CD8-positive, alpha-beta memory T cell (primary cell): Measurements from ENCODE around the gene ABCA4. TPM values are rescaled to one million over a fixed set of nuclear protein-coding genes. Genes with fewer than 3 reads are reported as not detected.
A peak's percentile ranks its signal among the peaks of the same experiment; 100 is the strongest.
"Not testable (repeated sequence)": the region's sequence is repeated elsewhere in the genome, so short reads cannot be mapped to it uniquely, and the experiment has no call there.

Source experiments
- CTCF ChIA-PET: fragments of 350-600 bp; sonication (Branson Sonifier 250); formaldehyde crosslinking; loops from one replicate; lab custom pipeline; 2021; ENCODE audit warnings: antibody characterized with exemption; lab: Charles Lee
- POLR2A ChIA-PET: fragments of 350-600 bp; sonication (Branson Sonifier 250); formaldehyde crosslinking; loops from one replicate; lab custom pipeline; 2021; ENCODE audit warnings: antibody characterized with exemption; lab: Charles Lee
- DNase-seq, 5 donors: peaks; one replicate each; pipeline versions ENCODE4 v3.0.0 to v3.0.0-alpha.2; 2020 to 2022; ENCODE audit warnings: mixed read lengths in 1 of 5
- H3K27ac ChIP-seq: one replicate; pipeline ENCODE4 v1.7.0; 2013; ENCODE audit warnings: low read depth, mild to moderate bottlenecking, low read length, moderate library complexity
- H3K27me3 ChIP-seq: 2 replicates; pipeline ENCODE4 v1.7.0; 2013; ENCODE audit warnings: low read length, mild to moderate bottlenecking; ENCODE audit not compliant: insufficient read depth, poor library complexity, severe bottlenecking
- H3K36me3 ChIP-seq: 2 replicates; pipeline ENCODE4 v1.7.0; 2013; ENCODE audit warnings: mild to moderate bottlenecking, low read length, moderate library complexity; ENCODE audit not compliant: insufficient read depth
- H3K4me1 ChIP-seq: 2 replicates; pipeline ENCODE4 v1.7.0; 2013; ENCODE audit warnings: mild to moderate bottlenecking, low read length, moderate library complexity; ENCODE audit not compliant: insufficient read depth
- H3K4me3 ChIP-seq: 2 replicates; pipeline ENCODE4 v1.7.0; 2013; ENCODE audit warnings: mild to moderate bottlenecking, low read length
- H3K9me3 ChIP-seq: 2 replicates; pipeline ENCODE4 v1.7.0; 2013; ENCODE audit warnings: mild to moderate bottlenecking, low read length
- H3K27ac Mint-ChIP-seq, 8 donors: one replicate each; pipeline ENCODE4 v1.8.0; 2020 to 2021; ENCODE audit warnings: mixed read lengths in 8 of 8, mild to moderate bottlenecking in 6 of 8, inconsistent platforms in 3 of 8, moderate library complexity in 3 of 8
- H3K27me3 Mint-ChIP-seq, 2 donors: one replicate each; pipeline ENCODE4 v1.8.0; 2020 to 2021; ENCODE audit warnings: mixed read lengths in 2 of 2, mild to moderate bottlenecking in 1 of 2, moderate library complexity in 1 of 2
- H3K36me3 Mint-ChIP-seq, 3 donors: one replicate each; pipeline ENCODE4 v1.8.0; 2020 to 2021; ENCODE audit warnings: mixed read lengths in 3 of 3, inconsistent platforms in 1 of 3, mild to moderate bottlenecking in 1 of 3
- H3K4me1 Mint-ChIP-seq, 3 donors: one replicate each; pipeline ENCODE4 v1.8.0; 2020 to 2021; ENCODE audit warnings: mixed read lengths in 3 of 3, inconsistent platforms in 1 of 3, mild to moderate bottlenecking in 1 of 3
- H3K4me3 Mint-ChIP-seq, 7 donors: one replicate each; pipeline ENCODE4 v1.8.0; 2020 to 2021; ENCODE audit warnings: mixed read lengths in 7 of 7, mild to moderate bottlenecking in 6 of 7, moderate library complexity in 4 of 7, inconsistent platforms in 2 of 7
- H3K9me3 Mint-ChIP-seq, 5 donors: one replicate each; pipeline ENCODE4 v1.8.0; 2020 to 2022; ENCODE audit warnings: mixed read lengths in 5 of 5, mild to moderate bottlenecking in 3 of 5, moderate library complexity in 2 of 5, inconsistent platforms in 1 of 5
- polyA plus RNA-seq: library from polyadenylated mRNA; unstranded; fragments of 300-500 nt; fragmentation: Illumina TruSeq; gene quantifications from one replicate; pipeline ENCODE4 v1.2.3, GENCODE V29; 2021
- total RNA-seq, 2 experiments: library from RNA; stranded (reverse); gene quantifications; one replicate each; pipeline ENCODE4 v1.2.3, GENCODE V29; 2021

The ABCA4 gene
- total and polyA plus RNA-seq, 3 experiments from 2014 or later: not detected

GRCh38 chr1:93947002-93947686 lies 173.8 kb downstream of the ABCA4 start:
- peak overlapping the region in 1 of 8 donors; percentile 8 for H3K27ac Mint-ChIP-seq
- not testable (repeated sequence) for H3K36me3 ChIP-seq

More at GRCh38 chr1:93947002-93947686, 173.8 kb downstream of the ABCA4 start:
- Mint-ChIP-seq H3K27me3 (peaks cover 4 to 18% of the 10 kb centered on the region in 2 donors), H3K36me3 (peaks cover 0 to 55% (median 4%) of the 10 kb centered on the region in 3 donors), H3K9me3 (peaks cover 13 to 45% (median 25%) of the 10 kb centered on the region in 5 donors)
- H3K4me3 ChIP-seq, H3K27me3 ChIP-seq, H3K4me3 Mint-ChIP-seq, POLR2A ChIA-PET, DNase-seq, H3K4me1 ChIP-seq, H3K4me1 Mint-ChIP-seq, H3K9me3 ChIP-seq, H3K27ac ChIP-seq, CTCF ChIA-PET: not testable (repeated sequence)

Other genes with a start within 250 kb of the ABCA4 start
- gene DNTTIP2, start 241.9 kb downstream of the ABCA4 start, total RNA-seq: 100 to 1,000 TPM; 100 to 109 TPM
- 87.5 TPM for gene DNTTIP2, start 241.9 kb downstream of the ABCA4 start, polyA plus RNA-seq
- 10 to 100 TPM; 24.6 to 24.8 TPM for gene GCLM, start 211.7 kb downstream of the ABCA4 start, total RNA-seq
- 36.1 TPM for gene GCLM, start 211.7 kb downstream of the ABCA4 start, polyA plus RNA-seq
- not detected for gene ARHGAP29, start 116.4 kb upstream of the ABCA4 start, total RNA-seq
- gene ARHGAP29, start 116.4 kb upstream of the ABCA4 start, polyA plus RNA-seq: not detected